ENCODE data around the gene KIDINS220.
A peak's percentile ranks its signal among the peaks of the same experiment; 100 is the strongest.

KIDINS220 gene

GRCh38 chr2:8684540-8684877, 152.9 kb downstream of the KIDINS220 start:
- Mint-ChIP-seq H3K27me3 (peaks cover 68% of the 10 kb centered on the region), H3K9me3 (peaks cover 2% of the 10 kb centered on the region), H3K4me1 (peaks cover 41% of the 10 kb centered on the region), H3K27ac (peak overlapping the region; percentile 67), H3K4me3 (peak overlapping the region; percentile 77), H3K36me3 (peaks cover 24% of the 10 kb centered on the region)
- ATAC-seq, result no peak

- H3K4me1 Mint-ChIP-seq, result peaks cover 54% of the 10 kb centered on the region
- H3K4me3 Mint-ChIP-seq, result peak overlapping the region; percentile 97
- H3K27me3 Mint-ChIP-seq, result peaks cover 68% of the 10 kb centered on the region
- no peak for ATAC-seq
- peak overlapping the region; percentile 90 for H3K27ac Mint-ChIP-seq
- H3K36me3 Mint-ChIP-seq, result peaks cover 24% of the 10 kb centered on the region
- peaks cover 2% of the 10 kb centered on the region for H3K9me3 Mint-ChIP-seq
Measured at GRCh38 chr2:8682719-8683667, 154.4 kb downstream of the KIDINS220 start.

- Mint-ChIP-seq H3K27ac (peak within 1 kb of the TSS; percentile 90), H3K4me3 (peak within 1 kb of the TSS; percentile 97), H3K27me3 (peaks cover 69% of the 10 kb centered on the region), H3K4me1 (peaks cover 63% of the 10 kb centered on the region), H3K36me3 (peaks cover 24% of the 10 kb centered on the region), H3K9me3 (peaks cover 2% of the 10 kb centered on the region)
- ATAC-seq, result peak; percentile 84
Measured at GRCh38 chr2:8681786-8682692, 155.4 kb downstream of the KIDINS220 start, which contains the start of gene ID2. Gene ID2, plus strand, starts transcription at chr2:8682056. Its CDS starts 110 bp downstream, at chr2:8682166.

- Mint-ChIP-seq H3K27ac (peak overlapping the region; percentile 90), H3K4me3 (peak overlapping the region; percentile 88), H3K4me1 (peaks cover 63% of the 10 kb centered on the region), H3K36me3 (peaks cover 24% of the 10 kb centered on the region), H3K27me3 (peaks cover 75% of the 10 kb centered on the region), H3K9me3 (peaks cover 2% of the 10 kb centered on the region)
- ATAC-seq, result peak; percentile 26
Measured at GRCh38 chr2:8680822-8681760, 156.3 kb downstream of the KIDINS220 start.

GRCh38 chr2:8679827-8680731, 157.3 kb downstream of the KIDINS220 start:
- no peak for ATAC-seq
- Mint-ChIP-seq H3K4me1 (peaks cover 63% of the 10 kb centered on the region), H3K27me3 (peaks cover 85% of the 10 kb centered on the region), H3K27ac (peak overlapping the region; percentile 46), H3K9me3 (peaks cover 2% of the 10 kb centered on the region), H3K4me3 (peak overlapping the region; percentile 66), H3K36me3 (peaks cover 24% of the 10 kb centered on the region)

- ATAC-seq, result no peak
- Mint-ChIP-seq H3K9me3 (peaks cover 4% of the 10 kb centered on the region), H3K36me3 (peaks cover 24% of the 10 kb centered on the region), H3K27me3 (peaks cover 86% of the 10 kb centered on the region), H3K4me3 (peak overlapping the region; percentile 66), H3K27ac (peak overlapping the region; percentile 46), H3K4me1 (peaks cover 57% of the 10 kb centered on the region)
Measured at GRCh38 chr2:8679567-8679826, 157.9 kb downstream of the KIDINS220 start.
